SU-DHL-6 (cell line): ENCODE measurements around the gene FHAD1.
"Not testable (repeated sequence)": the region's sequence is repeated elsewhere in the genome, so short reads cannot be mapped to it uniquely, and the experiment has no call there.

Experiments
- CTCF ChIP-seq: fragments of 200-600 bp; sonication (generic); IDR thresholded peaks from one replicate; pipeline ENCODE4 v1.5.1; 2017; ENCODE audit warnings: antibody characterized with exemption, mild to moderate bottlenecking, low read length, moderate library complexity; ENCODE audit not compliant: insufficient read depth, poor library complexity, severe bottlenecking
- EZH2phosphoT487 ChIP-seq: fragments of 200-600 bp; sonication (generic), shearing (Covaris generic); conservative IDR thresholded peaks from 2 replicates; pipeline ENCODE4 v1.6.1; 2018; ENCODE audit warnings: mild to moderate bottlenecking, antibody characterized with exemption, low read length, moderate library complexity, mixed read lengths

- TF ChIP-seq CTCF, EZH2phosphoT487: not testable (repeated sequence)
Measured at GRCh38 chr1:15306352-15306751, 59.3 kb downstream of the FHAD1 start.
